Measurements from ENCODE around the gene ZBTB47. TPM values are rescaled to one million over a fixed set of nuclear protein-coding genes. Genes with fewer than 3 reads are reported as not detected.

The ZBTB47 gene
- 7.8 and 11.8 TPM in 2 replicates for polyA plus RNA-seq (2011; rRNA removed)
- polyA minus RNA-seq (2011; rRNA and poly(A)+ RNA removed) = 13.9 and 18.1 TPM in 2 replicates

GRCh38 chr3:42653560-42654330 is at the start of gene ZBTB47:
Gene ZBTB47 (plus strand): TSS chr3:42653697. CDS start chr3:42658356, 4,659 bp downstream.
- Histone ChIP-seq H3K4me3 (ENCODE audit: low read depth, low read length) (peak within 1 kb of the TSS; percentile 64), H3K27me3 (ENCODE audit: control insufficient read depth, insufficient read depth, low read length) (no peaks in the 10 kb centered on the region), H3K9me3 (ENCODE audit: control insufficient read depth, insufficient read depth, low read length) (no peaks in the 10 kb centered on the region; the same call in 1 of the 2 replicates), H3K27ac (ENCODE audit: low read depth, low read length) (peak within 1 kb of the TSS; percentile 82)
- CTCF ChIA-PET = interaction anchor here (1.4 kb wide), 1 partner anchor 92 kb away, joined by 4 read pairs; no protein-coding TSS in a partner anchor
- no peak for DNase-seq (ENCODE audit: low read depth, low spot score)
- POLR2A ChIA-PET = interaction anchor here (1.0 to 1.2 kb wide), 2 partner anchors 12 to 16 kb away, joined by 3 to 4 read pairs; no protein-coding TSS in a partner anchor
- TF ChIP-seq CTCF (IDR thresholded peaks at IDR 0.05; ENCODE audit: low read depth, low read length) = no peak

DNA sequence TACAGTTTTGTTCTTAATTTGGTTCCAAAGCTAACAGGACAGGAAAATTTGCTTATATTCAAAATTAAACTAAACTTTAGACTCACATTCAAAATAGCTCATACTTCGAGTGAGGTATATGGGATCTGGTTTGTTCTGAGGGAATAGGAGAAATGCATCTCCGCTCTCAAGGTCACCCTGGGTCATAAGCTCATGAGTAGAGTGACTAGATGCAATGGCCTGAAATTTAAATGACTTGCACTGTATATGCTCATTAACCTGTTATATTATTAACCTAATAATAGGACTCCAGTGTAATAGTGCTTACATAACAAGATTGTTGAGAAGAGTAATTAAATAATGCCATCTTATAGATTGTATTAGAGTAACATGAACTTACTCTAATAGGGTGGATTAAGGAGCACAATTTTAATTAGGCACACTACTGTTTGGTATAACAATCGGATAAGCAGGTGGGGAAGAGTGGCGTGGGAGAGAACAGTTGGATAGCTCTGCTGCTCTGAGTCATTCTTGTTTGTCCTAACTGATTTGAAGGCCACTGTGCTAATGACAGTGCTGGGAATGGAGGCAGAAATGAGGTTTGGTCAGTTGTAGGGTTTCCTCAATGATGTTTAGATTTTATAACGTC is 47.8 kb upstream of the ZBTB47 start:
- Histone ChIP-seq H3K27ac (ENCODE audit: low read depth, low read length) (no peak overlapping the region), H3K27me3 (ENCODE audit: control insufficient read depth, insufficient read depth, low read length) (no peaks in the 10 kb centered on the region), H3K9me3 (ENCODE audit: control insufficient read depth, insufficient read depth, low read length) (peaks cover 2% of the 10 kb centered on the region; the same call in 1 of the 2 replicates), H3K4me3 (ENCODE audit: low read depth, low read length) (no peak overlapping the region)
- DNase-seq (ENCODE audit: low read depth, low spot score) = no peak
- ChIA-PET POLR2A (no interaction called here), CTCF (no interaction called here)
- no peak for TF ChIP-seq CTCF (IDR thresholded peaks at IDR 0.05; ENCODE audit: low read depth, low read length)

DNA sequence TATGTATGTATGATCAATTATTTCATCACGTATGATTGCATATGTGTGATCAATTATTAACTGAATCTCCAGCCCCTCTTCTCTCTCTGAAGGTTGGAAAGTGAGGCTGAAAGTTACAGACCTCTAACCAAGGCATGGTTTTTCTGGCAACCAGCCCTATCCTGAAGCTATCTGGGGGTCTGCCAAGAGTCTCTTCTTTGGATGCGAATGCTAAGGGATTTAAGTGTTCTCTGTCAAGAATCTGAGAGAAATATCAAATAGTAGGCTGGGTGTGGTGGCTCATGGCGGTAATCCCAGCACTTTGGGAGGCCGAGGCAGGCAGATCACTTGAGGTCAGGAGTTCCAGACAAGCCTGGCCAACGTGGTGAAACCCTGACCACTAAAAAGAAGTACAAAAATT is 44.9 kb upstream of the ZBTB47 start:
- ChIA-PET CTCF (no interaction called here), POLR2A (no interaction called here)
- H3K27ac ChIP-seq (ENCODE audit: low read depth, low read length) = no peak overlapping the region
- TF ChIP-seq CTCF (IDR thresholded peaks at IDR 0.05; ENCODE audit: low read depth, low read length) = no peak
- no peak for DNase-seq (ENCODE audit: low read depth, low spot score)
- no peaks in the 10 kb centered on the region for H3K27me3 ChIP-seq (ENCODE audit: control insufficient read depth, insufficient read depth, low read length)
- peaks cover 2% of the 10 kb centered on the region; the same call in 1 of the 2 replicates for H3K9me3 ChIP-seq (ENCODE audit: control insufficient read depth, insufficient read depth, low read length)
- no peak overlapping the region for H3K4me3 ChIP-seq (ENCODE audit: low read depth, low read length)

DNA sequence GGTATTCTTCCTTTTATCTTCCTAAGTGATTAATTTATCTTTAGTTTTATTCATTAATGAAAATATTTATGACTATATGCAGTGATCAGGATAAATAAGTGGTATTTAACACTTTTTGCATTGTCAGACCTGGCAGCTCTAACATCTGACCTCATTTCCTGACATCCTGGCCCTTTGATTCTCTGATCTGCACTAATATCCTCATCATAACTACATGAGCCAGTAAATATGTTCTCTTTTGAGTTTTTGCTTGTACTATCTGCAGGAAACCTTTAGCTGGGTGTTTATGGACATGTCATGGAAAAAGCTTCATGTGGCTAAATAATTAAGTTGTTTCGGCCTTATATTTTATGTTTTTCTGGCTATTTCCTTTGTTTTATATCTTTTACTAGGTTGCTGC is 42.5 kb upstream of the ZBTB47 start:
- no peaks in the 10 kb centered on the region for H3K27me3 ChIP-seq (ENCODE audit: control insufficient read depth, insufficient read depth, low read length)
- H3K9me3 ChIP-seq (ENCODE audit: control insufficient read depth, insufficient read depth, low read length) = no peaks in the 10 kb centered on the region
- no peak overlapping the region for H3K4me3 ChIP-seq (ENCODE audit: low read depth, low read length)
- ChIA-PET POLR2A (no interaction called here), CTCF (interaction anchor here (0.7 to 1.1 kb wide), 3 partner anchors 9 to 16 kb away, joined by 3 read pairs; partner anchors contain the start of gene NKTR)
- no peak for TF ChIP-seq CTCF (IDR thresholded peaks at IDR 0.05; ENCODE audit: low read depth, low read length)
- DNase-seq (ENCODE audit: low read depth, low spot score) = no peak
- H3K27ac ChIP-seq (ENCODE audit: low read depth, low read length) = no peak overlapping the region

DNA sequence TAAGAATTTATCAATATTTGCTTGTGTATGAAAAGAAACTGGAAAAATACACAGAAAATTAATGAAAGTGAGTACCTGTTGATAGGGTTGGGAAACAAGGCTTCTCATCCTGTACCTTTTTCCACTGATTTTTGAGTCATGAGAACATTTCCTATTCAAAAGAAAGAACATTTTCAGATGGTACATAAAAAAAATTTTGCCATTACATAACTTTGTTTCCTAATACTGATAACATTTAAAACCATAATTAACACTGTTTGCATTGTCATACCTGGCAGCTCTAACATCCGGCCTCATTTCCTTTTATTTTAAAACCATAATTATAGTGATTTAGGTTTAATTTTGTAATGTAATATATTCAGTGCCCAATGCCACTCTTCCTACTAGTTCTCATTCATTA is 41.3 kb upstream of the ZBTB47 start:
- no peak for DNase-seq (ENCODE audit: low read depth, low spot score)
- no peak for TF ChIP-seq CTCF (IDR thresholded peaks at IDR 0.05; ENCODE audit: low read depth, low read length)
- no peak overlapping the region for H3K4me3 ChIP-seq (ENCODE audit: low read depth, low read length)
- ChIA-PET POLR2A (no interaction called here), CTCF (interaction anchor here (0.6 to 2.4 kb wide), 4 partner anchors 9 to 38 kb away, joined by 3 to 14 read pairs (median 7); no protein-coding TSS in a partner anchor)
- no peaks in the 10 kb centered on the region for H3K9me3 ChIP-seq (ENCODE audit: control insufficient read depth, insufficient read depth, low read length)
- H3K27me3 ChIP-seq (ENCODE audit: control insufficient read depth, insufficient read depth, low read length) = no peaks in the 10 kb centered on the region
- H3K27ac ChIP-seq (ENCODE audit: low read depth, low read length) = no peak overlapping the region
